GM12878 (cell line): Measurements from ENCODE around the gene RAD51B. TPM values are rescaled to one million over a fixed set of nuclear protein-coding genes. Genes with fewer than 3 reads are reported as not detected.

Source experiments
- ATAC-seq: fragments of 200-7000 bp; cut with Tn5 transposase; 3 replicates; pipeline ENCODE4 v1.9.1; 2020; ENCODE audit warnings: mild to moderate bottlenecking, moderate library complexity
- BruUV-seq: library from RNA; stranded (reverse); fragments of 400-500 nt; replicated peaks from 2 replicates; lab custom pipeline; 2021; lab: Mats Ljungman, UMichigan
- CTCF ChIA-PET: fragments of 300-600 bp; sonication (Branson Sonifier 250); formaldehyde crosslinking; extraction: SDS; loops from one replicate; lab custom pipeline; 2021; ENCODE audit warnings: inconsistent platforms; lab: Yijun Ruan, JAX
- POLR2A ChIA-PET: fragments of 350-600 bp; formaldehyde crosslinking; extraction: SDS; loops from one replicate; lab custom pipeline; 2021; ENCODE audit warnings: inconsistent platforms; lab: Charles Lee
- RAD21 ChIA-PET: fragments of 300-600 bp; sonication (Branson Sonifier 250); formaldehyde crosslinking; loops from one replicate; lab custom pipeline; 2023; ENCODE audit warnings: antibody characterized with exemption; ENCODE audit not compliant: unreplicated experiment; lab: Charles Lee
- SMC1A ChIA-PET: fragments of 300-600 bp; sonication (Branson Sonifier 250); formaldehyde crosslinking; loops from one replicate; lab custom pipeline; 2023; ENCODE audit not compliant: unreplicated experiment, uncharacterized antibody; lab: Charles Lee
- DNase-seq: peaks from one replicate; pipeline ENCODE4 v3.0.0-alpha.2; 2011; ENCODE audit warnings: low read depth, low spot score
- FAIRE-seq: peaks from 3 replicates; lab custom pipeline; 2011; peaks lifted over from hg19 to GRCh38; lab: Jason Lieb, UNC
- H2AFZ ChIP-seq: 2 replicates; pipeline ENCODE4 v1.6.0; 2011; ENCODE audit warnings: low read depth, low read length, control low read depth; ENCODE audit not compliant: control insufficient read depth
- H3K27ac ChIP-seq: 2 replicates; pipeline ENCODE4 v1.5.1; 2011; ENCODE audit warnings: control low read depth; ENCODE audit not compliant: control insufficient read depth, insufficient read depth
- H3K27me3 ChIP-seq, 2 experiments: replicated peaks in 1 of 2; 2 replicates each; pipeline versions ENCODE4 v1.6.0 to v1.6.1; 2011; ENCODE audit warnings: low read length in 1 of 2; ENCODE audit not compliant: control insufficient read depth in 2 of 2, insufficient read depth in 2 of 2
- H3K36me3 ChIP-seq, 2 experiments: 2 replicates each; pipeline ENCODE4 v1.5.1; 2011; ENCODE audit warnings: low read length in 1 of 2; ENCODE audit not compliant: control insufficient read depth in 2 of 2, insufficient read depth in 2 of 2
- H3K4me1 ChIP-seq: 2 replicates; pipeline ENCODE4 v1.6.1; 2011; ENCODE audit warnings: mild to moderate bottlenecking, low read length, moderate library complexity, mixed read lengths; ENCODE audit not compliant: control insufficient read depth, insufficient read depth
- H3K4me2 ChIP-seq: 2 replicates; pipeline ENCODE4 v1.6.0; 2011; ENCODE audit warnings: control low read depth; ENCODE audit not compliant: control insufficient read depth, insufficient read depth
- H3K4me3 ChIP-seq: fragments of 200-600 bp; sonication (generic); 2 replicates; pipeline ENCODE4 v1.5.1; 2016
- H3K79me2 ChIP-seq: 2 replicates; pipeline ENCODE4 v1.6.0; 2011; ENCODE audit warnings: low read length; ENCODE audit not compliant: control insufficient read depth, insufficient read depth
- H3K9ac ChIP-seq: 2 replicates; pipeline ENCODE4 v1.8.0; 2011; ENCODE audit warnings: low read length, control low read depth, mixed read lengths; ENCODE audit not compliant: control insufficient read depth, insufficient read depth
- H3K9me3 ChIP-seq: replicated peaks from 3 replicates; pipeline ENCODE4 v1.5.1; 2011; ENCODE audit warnings: mild to moderate bottlenecking, low read length; ENCODE audit not compliant: control insufficient read depth, insufficient read depth
- H4K20me1 ChIP-seq: 2 replicates; pipeline ENCODE4 v1.6.0; 2011; ENCODE audit not compliant: control insufficient read depth, insufficient read depth
- ETV6 ChIP-seq, 2 experiments: fragments of 450-650 bp in 1 of 2; IDR thresholded peaks in 1 of 2; conservative IDR thresholded peaks in 1 of 2; 2 replicates each; pipeline ENCODE4 v1.6.1; 2014; ENCODE audit warnings: antibody characterized with exemption in 1 of 2, borderline replicate concordance in 1 of 2, low read depth in 1 of 2, mild to moderate bottlenecking in 1 of 2, moderate library complexity in 1 of 2
- SRF ChIP-seq, 2 experiments: IDR thresholded peaks; 2 replicates each; pipeline ENCODE4 v1.6.1; 2011; ENCODE audit warnings: low read depth in 2 of 2, low read length in 2 of 2, mild to moderate bottlenecking in 1 of 2, moderate library complexity in 1 of 2
- ZNF622 ChIP-seq: fragments of 450-650 bp; IDR thresholded peaks from 2 replicates; pipeline ENCODE4 v1.6.1; 2017; ENCODE audit warnings: mild to moderate bottlenecking, inconsistent platforms
- WGBS: methylation state at CpG from one replicate; pipeline ENCODE4 v1.1.6; 2016; ENCODE audit warnings: low lambda C conversion rate; ENCODE audit not compliant: insufficient replicate concordance, insufficient coverage; ENCODE audit errors: missing lambda C conversion rate; 5-methylcytosine and 5-hydroxymethylcytosine counted together
- in situ Hi-C: fragments of 300-500 bp; cut with MboI; formaldehyde crosslinking; loops from 9 replicates; pipeline ENCODE4 v1.14.3; 2018; ENCODE audit warnings: mixed read lengths
- intact Hi-C: fragments of 100-400 bp; cut with micrococcal nuclease; formaldehyde crosslinking; loops from one replicate; pipeline ENCODE4 v1.14.2; 2022; ENCODE audit not compliant: unreplicated experiment
- polyA plus RNA-seq, 11 experiments: library from polyadenylated mRNA; depleted of rRNA in 4 of 11; unstranded in 6 of 11; stranded (reverse) in 5 of 11; fragments of >200 nt; fragmentation: Nextera tagmentation in 4 of 11; fragmentation: Illumina TruSeq in 1 of 11; extraction: Ambion mirVana in 4 of 11; extraction: Trizol in 1 of 11; gene quantifications; 1 replicate in 1 of 11; 2 replicates in 10 of 11; pipeline versions ENCODE4 v1.2.1 to v1.2.3, GENCODE V29; 2011 to 2016; ENCODE audit warnings: inconsistent platforms in 2 of 11, missing spikeins in 2 of 11, low read depth in 1 of 11
- total RNA-seq, 4 experiments: library from RNA; depleted of rRNA in 3 of 4; stranded (reverse); fragments of >200 nt in 3 of 4; fragmentation: Illumina TruSeq in 1 of 4; extraction: Trizol in 1 of 4; gene quantifications; 2 replicates each; pipeline versions ENCODE4 v1.2.1 to v1.2.3, GENCODE V29; 2013 to 2021
- TF ChIP-seq, protein P1 (sequence below): fragments of 450-650 bp; IDR thresholded peaks from 2 replicates; pipeline ENCODE4 v1.6.1; 2016; ENCODE audit warnings: mild to moderate bottlenecking, moderate library complexity, borderline replicate concordance
- TF ChIP-seq, protein P2 (sequence below): fragments of 450-650 bp; formaldehyde crosslinking; IDR thresholded peaks from 2 replicates; pipeline ENCODE4 v1.5.0; 2022; ENCODE audit warnings: mild to moderate bottlenecking, missing genetic modification characterization
- TF ChIP-seq, protein P3 (sequence below), 3 experiments: IDR thresholded peaks in 2 of 3; conservative IDR thresholded peaks in 1 of 3; 2 replicates each; pipeline ENCODE4 v1.5.1; 2011; ENCODE audit warnings: low read depth in 3 of 3, low read length in 3 of 3, mild to moderate bottlenecking in 3 of 3, control low read depth in 2 of 3, moderate library complexity in 2 of 3, inconsistent platforms in 1 of 3, mixed read lengths in 1 of 3; ENCODE audit not compliant: control insufficient read depth in 2 of 3, insufficient read depth in 1 of 3; ENCODE audit errors: extremely low read depth in 1 of 3

Gene RAD51B
- total and polyA plus RNA-seq, 10 of the 15 experiments (the other 5 are each of a cell fraction or from before 2014, with no cell fraction given): 9.8 to 26.8 (median 21.3) TPM

DNA sequence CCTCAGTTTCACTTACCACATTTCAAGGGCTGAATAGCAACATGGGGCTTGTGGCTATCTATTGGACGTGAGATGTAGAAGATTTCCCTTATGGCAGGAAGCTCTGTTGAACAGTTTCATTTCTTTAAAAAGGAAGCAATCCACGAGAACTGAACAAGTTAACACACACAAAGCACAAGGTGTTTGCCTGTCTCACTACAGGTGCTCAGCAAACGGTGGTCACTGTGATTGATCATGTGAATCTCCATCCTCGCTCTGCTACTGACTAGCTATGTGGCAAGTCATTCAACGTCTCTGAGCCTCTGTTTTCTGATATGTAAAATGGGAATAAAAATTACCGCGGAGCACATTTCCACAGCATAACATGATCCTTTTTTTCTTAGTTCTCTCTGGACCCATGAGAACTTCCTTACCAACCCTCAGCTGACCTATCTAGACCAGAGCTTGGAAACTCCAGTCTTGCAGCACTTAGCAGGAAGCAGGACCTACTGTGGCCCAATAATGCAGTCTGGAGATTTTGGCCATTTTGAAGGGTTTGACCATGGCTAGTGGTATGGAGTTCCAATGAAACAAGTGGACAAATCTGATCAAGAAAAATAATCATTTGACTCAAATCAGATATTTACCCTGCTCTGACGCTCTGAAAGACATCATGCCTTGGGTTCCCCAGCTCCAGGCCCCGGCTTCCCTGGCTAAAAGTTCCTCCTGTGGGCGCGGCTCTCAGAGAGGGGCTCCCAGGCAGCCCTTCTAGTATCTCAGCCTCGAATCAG lies 694.4 kb downstream of the RAD51B start:
- H2AFZ ChIP-seq: peak overlapping the region; percentile 40
- H3K4me1 ChIP-seq: peaks cover 24% of the 10 kb centered on the region
- in situ Hi-C loops (no loop called here), intact Hi-C loops (loop anchor here (10.0 kb wide), 1 partner anchor 171 kb away; no protein-coding TSS in a partner anchor)
- DNase-seq: peak; percentile 92
- peak; percentile 94 for FAIRE-seq
- peak overlapping the region; percentile 57; the same call in 1 of the 2 replicates for H3K9ac ChIP-seq
- no peaks in the 10 kb centered on the region for H4K20me1 ChIP-seq
- no peaks in the 10 kb centered on the region for H3K27me3 ChIP-seq
- H3K79me2 ChIP-seq: no peaks in the 10 kb centered on the region
- no peak overlapping the region; the same call in 1 of the 2 replicates for H3K4me3 ChIP-seq
- H3K4me2 ChIP-seq: peak overlapping the region; percentile 19; the same call in 1 of the 2 replicates
- ChIA-PET RAD21 (interaction anchor here (0.8 to 3.4 kb wide), 31 partner anchors 8 to 279 kb away, joined by 3 to 16 read pairs (median 4); partner anchors contain the start of gene ZFP36L1), SMC1A (interaction anchor here (0.7 to 2.6 kb wide), 34 partner anchors 9 to 631 kb away, joined by 3 to 19 read pairs (median 5); no protein-coding TSS in a partner anchor), CTCF (interaction anchor here (0.8 to 1.8 kb wide), 11 partner anchors 8 to 571 kb away, joined by 3 to 7 read pairs (median 4); no protein-coding TSS in a partner anchor), POLR2A (interaction anchor here (0.8 to 1.7 kb wide), 12 partner anchors 9 to 279 kb away, joined by 3 to 8 read pairs (median 4); partner anchors contain the start of gene ZFP36L1)
- H3K9me3 ChIP-seq: no peaks in the 10 kb centered on the region
- WGBS: 38% methylated on average over 12 of the region's 12 CpGs
- peak; percentile 92 for ATAC-seq
- no TSS peak for BruUV-seq
- no peaks in the 10 kb centered on the region for H3K36me3 ChIP-seq
- peak overlapping the region; percentile 85 for H3K27ac ChIP-seq
- TF ChIP-seq, protein P1, sequence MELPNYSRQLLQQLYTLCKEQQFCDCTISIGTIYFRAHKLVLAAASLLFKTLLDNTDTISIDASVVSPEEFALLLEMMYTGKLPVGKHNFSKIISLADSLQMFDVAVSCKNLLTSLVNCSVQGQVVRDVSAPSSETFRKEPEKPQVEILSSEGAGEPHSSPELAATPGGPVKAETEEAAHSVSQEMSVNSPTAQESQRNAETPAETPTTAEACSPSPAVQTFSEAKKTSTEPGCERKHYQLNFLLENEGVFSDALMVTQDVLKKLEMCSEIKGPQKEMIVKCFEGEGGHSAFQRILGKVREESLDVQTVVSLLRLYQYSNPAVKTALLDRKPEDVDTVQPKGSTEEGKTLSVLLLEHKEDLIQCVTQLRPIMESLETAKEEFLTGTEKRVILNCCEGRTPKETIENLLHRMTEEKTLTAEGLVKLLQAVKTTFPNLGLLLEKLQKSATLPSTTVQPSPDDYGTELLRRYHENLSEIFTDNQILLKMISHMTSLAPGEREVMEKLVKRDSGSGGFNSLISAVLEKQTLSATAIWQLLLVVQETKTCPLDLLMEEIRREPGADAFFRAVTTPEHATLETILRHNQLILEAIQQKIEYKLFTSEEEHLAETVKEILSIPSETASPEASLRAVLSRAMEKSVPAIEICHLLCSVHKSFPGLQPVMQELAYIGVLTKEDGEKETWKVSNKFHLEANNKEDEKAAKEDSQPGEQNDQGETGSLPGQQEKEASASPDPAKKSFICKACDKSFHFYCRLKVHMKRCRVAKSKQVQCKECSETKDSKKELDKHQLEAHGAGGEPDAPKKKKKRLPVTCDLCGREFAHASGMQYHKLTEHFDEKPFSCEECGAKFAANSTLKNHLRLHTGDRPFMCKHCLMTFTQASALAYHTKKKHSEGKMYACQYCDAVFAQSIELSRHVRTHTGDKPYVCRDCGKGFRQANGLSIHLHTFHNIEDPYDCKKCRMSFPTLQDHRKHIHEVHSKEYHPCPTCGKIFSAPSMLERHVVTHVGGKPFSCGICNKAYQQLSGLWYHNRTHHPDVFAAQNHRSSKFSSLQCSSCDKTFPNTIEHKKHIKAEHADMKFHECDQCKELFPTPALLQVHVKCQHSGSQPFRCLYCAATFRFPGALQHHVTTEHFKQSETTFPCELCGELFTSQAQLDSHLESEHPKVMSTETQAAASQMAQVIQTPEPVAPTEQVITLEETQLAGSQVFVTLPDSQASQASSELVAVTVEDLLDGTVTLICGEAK: no peak
- TF ChIP-seq SRF (IDR thresholded peaks at IDR 0.05; ENCODE audit: low read depth in 2 of 2, low read length in 2 of 2) (no peak), ZNF622 (no peak), ETV6 (conservative IDR thresholded peaks at IDR 0.05 in 1 of 2, IDR thresholded peaks at IDR 0.05 in 1 of 2; ENCODE audit: borderline replicate concordance in 1 of 2, low read depth in 1 of 2) (peak in 1 of 2 experiments; percentile 60; a peak in 2 of 4 replicates)
- TF ChIP-seq, protein P2, sequence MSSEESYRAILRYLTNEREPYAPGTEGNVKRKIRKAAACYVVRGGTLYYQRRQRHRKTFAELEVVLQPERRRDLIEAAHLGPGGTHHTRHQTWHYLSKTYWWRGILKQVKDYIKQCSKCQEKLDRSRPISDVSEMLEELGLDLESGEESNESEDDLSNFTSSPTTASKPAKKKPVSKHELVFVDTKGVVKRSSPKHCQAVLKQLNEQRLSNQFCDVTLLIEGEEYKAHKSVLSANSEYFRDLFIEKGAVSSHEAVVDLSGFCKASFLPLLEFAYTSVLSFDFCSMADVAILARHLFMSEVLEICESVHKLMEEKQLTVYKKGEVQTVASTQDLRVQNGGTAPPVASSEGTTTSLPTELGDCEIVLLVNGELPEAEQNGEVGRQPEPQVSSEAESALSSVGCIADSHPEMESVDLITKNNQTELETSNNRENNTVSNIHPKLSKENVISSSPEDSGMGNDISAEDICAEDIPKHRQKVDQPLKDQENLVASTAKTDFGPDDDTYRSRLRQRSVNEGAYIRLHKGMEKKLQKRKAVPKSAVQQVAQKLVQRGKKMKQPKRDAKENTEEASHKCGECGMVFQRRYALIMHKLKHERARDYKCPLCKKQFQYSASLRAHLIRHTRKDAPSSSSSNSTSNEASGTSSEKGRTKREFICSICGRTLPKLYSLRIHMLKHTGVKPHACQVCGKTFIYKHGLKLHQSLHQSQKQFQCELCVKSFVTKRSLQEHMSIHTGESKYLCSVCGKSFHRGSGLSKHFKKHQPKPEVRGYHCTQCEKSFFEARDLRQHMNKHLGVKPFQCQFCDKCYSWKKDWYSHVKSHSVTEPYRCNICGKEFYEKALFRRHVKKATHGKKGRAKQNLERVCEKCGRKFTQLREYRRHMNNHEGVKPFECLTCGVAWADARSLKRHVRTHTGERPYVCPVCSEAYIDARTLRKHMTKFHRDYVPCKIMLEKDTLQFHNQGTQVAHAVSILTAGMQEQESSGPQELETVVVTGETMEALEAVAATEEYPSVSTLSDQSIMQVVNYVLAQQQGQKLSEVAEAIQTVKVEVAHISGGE (CRISPR knock-in tag): no peak
- TF ChIP-seq, protein P3, sequence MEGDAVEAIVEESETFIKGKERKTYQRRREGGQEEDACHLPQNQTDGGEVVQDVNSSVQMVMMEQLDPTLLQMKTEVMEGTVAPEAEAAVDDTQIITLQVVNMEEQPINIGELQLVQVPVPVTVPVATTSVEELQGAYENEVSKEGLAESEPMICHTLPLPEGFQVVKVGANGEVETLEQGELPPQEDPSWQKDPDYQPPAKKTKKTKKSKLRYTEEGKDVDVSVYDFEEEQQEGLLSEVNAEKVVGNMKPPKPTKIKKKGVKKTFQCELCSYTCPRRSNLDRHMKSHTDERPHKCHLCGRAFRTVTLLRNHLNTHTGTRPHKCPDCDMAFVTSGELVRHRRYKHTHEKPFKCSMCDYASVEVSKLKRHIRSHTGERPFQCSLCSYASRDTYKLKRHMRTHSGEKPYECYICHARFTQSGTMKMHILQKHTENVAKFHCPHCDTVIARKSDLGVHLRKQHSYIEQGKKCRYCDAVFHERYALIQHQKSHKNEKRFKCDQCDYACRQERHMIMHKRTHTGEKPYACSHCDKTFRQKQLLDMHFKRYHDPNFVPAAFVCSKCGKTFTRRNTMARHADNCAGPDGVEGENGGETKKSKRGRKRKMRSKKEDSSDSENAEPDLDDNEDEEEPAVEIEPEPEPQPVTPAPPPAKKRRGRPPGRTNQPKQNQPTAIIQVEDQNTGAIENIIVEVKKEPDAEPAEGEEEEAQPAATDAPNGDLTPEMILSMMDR (IDR thresholded peaks at IDR 0.05 in 2 of 3, conservative IDR thresholded peaks at IDR 0.05 in 1 of 3; ENCODE audit: control insufficient read depth in 2 of 3, extremely low read depth in 1 of 3, insufficient read depth in 1 of 3, low read depth in 3 of 3, low read length in 3 of 3): no peak
